GM12878 (cell line): ENCODE measurements around the gene TUBB. TPM values are rescaled to one million over a fixed set of nuclear protein-coding genes. Genes with fewer than 3 reads are reported as not detected.

Source experiments
- ATAC-seq: fragments of 200-7000 bp; cut with Tn5 transposase; 3 replicates; pipeline ENCODE4 v1.9.1; 2020; ENCODE audit warnings: mild to moderate bottlenecking, moderate library complexity
- BruUV-seq: library from RNA; stranded (reverse); fragments of 400-500 nt; replicated peaks from 2 replicates; lab custom pipeline; 2021; lab: Mats Ljungman, UMichigan
- CTCF ChIA-PET: fragments of 300-600 bp; sonication (Branson Sonifier 250); formaldehyde crosslinking; extraction: SDS; loops from one replicate; lab custom pipeline; 2021; ENCODE audit warnings: inconsistent platforms; lab: Yijun Ruan, JAX
- POLR2A ChIA-PET: fragments of 350-600 bp; formaldehyde crosslinking; extraction: SDS; loops from one replicate; lab custom pipeline; 2021; ENCODE audit warnings: inconsistent platforms; lab: Charles Lee
- RAD21 ChIA-PET: fragments of 300-600 bp; sonication (Branson Sonifier 250); formaldehyde crosslinking; loops from one replicate; lab custom pipeline; 2023; ENCODE audit warnings: antibody characterized with exemption; ENCODE audit not compliant: unreplicated experiment; lab: Charles Lee
- SMC1A ChIA-PET: fragments of 300-600 bp; sonication (Branson Sonifier 250); formaldehyde crosslinking; loops from one replicate; lab custom pipeline; 2023; ENCODE audit not compliant: unreplicated experiment, uncharacterized antibody; lab: Charles Lee
- DNase-seq: peaks from one replicate; pipeline ENCODE4 v3.0.0-alpha.2; 2011; ENCODE audit warnings: low read depth, low spot score
- FAIRE-seq: peaks from 3 replicates; lab custom pipeline; 2011; peaks lifted over from hg19 to GRCh38; lab: Jason Lieb, UNC
- H2AFZ ChIP-seq: 2 replicates; pipeline ENCODE4 v1.6.0; 2011; ENCODE audit warnings: low read depth, low read length, control low read depth; ENCODE audit not compliant: control insufficient read depth
- H3K27ac ChIP-seq: 2 replicates; pipeline ENCODE4 v1.5.1; 2011; ENCODE audit warnings: control low read depth; ENCODE audit not compliant: control insufficient read depth, insufficient read depth
- H3K27me3 ChIP-seq, 2 experiments: replicated peaks in 1 of 2; 2 replicates each; pipeline versions ENCODE4 v1.6.0 to v1.6.1; 2011; ENCODE audit warnings: low read length in 1 of 2; ENCODE audit not compliant: control insufficient read depth in 2 of 2, insufficient read depth in 2 of 2
- H3K36me3 ChIP-seq, 2 experiments: 2 replicates each; pipeline ENCODE4 v1.5.1; 2011; ENCODE audit warnings: low read length in 1 of 2; ENCODE audit not compliant: control insufficient read depth in 2 of 2, insufficient read depth in 2 of 2
- H3K4me1 ChIP-seq: 2 replicates; pipeline ENCODE4 v1.6.1; 2011; ENCODE audit warnings: mild to moderate bottlenecking, low read length, moderate library complexity, mixed read lengths; ENCODE audit not compliant: control insufficient read depth, insufficient read depth
- H3K4me2 ChIP-seq: 2 replicates; pipeline ENCODE4 v1.6.0; 2011; ENCODE audit warnings: control low read depth; ENCODE audit not compliant: control insufficient read depth, insufficient read depth
- H3K4me3 ChIP-seq: fragments of 200-600 bp; sonication (generic); 2 replicates; pipeline ENCODE4 v1.5.1; 2016
- H3K79me2 ChIP-seq: 2 replicates; pipeline ENCODE4 v1.6.0; 2011; ENCODE audit warnings: low read length; ENCODE audit not compliant: control insufficient read depth, insufficient read depth
- H3K9ac ChIP-seq: 2 replicates; pipeline ENCODE4 v1.8.0; 2011; ENCODE audit warnings: low read length, control low read depth, mixed read lengths; ENCODE audit not compliant: control insufficient read depth, insufficient read depth
- H3K9me3 ChIP-seq: replicated peaks from 3 replicates; pipeline ENCODE4 v1.5.1; 2011; ENCODE audit warnings: mild to moderate bottlenecking, low read length; ENCODE audit not compliant: control insufficient read depth, insufficient read depth
- H4K20me1 ChIP-seq: 2 replicates; pipeline ENCODE4 v1.6.0; 2011; ENCODE audit not compliant: control insufficient read depth, insufficient read depth
- BACH1 ChIP-seq: fragments of 450-650 bp; IDR thresholded peaks from 2 replicates; pipeline ENCODE4 v1.6.1; 2017; ENCODE audit warnings: mild to moderate bottlenecking, borderline replicate concordance
- CBX3 ChIP-seq: fragments of 200-600 bp; sonication (generic); IDR thresholded peaks from 2 replicates; pipeline ENCODE4 v1.6.1; 2016; ENCODE audit warnings: low read depth, borderline replicate concordance
- ESRRA ChIP-seq: IDR thresholded peaks from 2 replicates; pipeline ENCODE4 v1.6.1; 2012; ENCODE audit warnings: mild to moderate bottlenecking, low read length, improper control_type of control experiment
- FOXK2 ChIP-seq: fragments of 450-650 bp; IDR thresholded peaks from 2 replicates; pipeline ENCODE4 v1.6.1; 2017; ENCODE audit warnings: mild to moderate bottlenecking, moderate library complexity
- HDAC6 ChIP-seq: fragments of 200-600 bp; sonication (generic); IDR thresholded peaks from one replicate; pipeline ENCODE4 v1.8.0; 2017; ENCODE audit warnings: antibody characterized with exemption; ENCODE audit not compliant: unreplicated experiment
- IRF4 ChIP-seq: IDR thresholded peaks from 2 replicates; pipeline ENCODE4 v1.6.1; 2011; ENCODE audit warnings: low read depth, low read length
- KDM1A ChIP-seq: fragments of 200-600 bp; sonication (generic); IDR thresholded peaks from 2 replicates; pipeline ENCODE4 v1.6.1; 2016; ENCODE audit warnings: borderline replicate concordance
- MYB ChIP-seq: fragments of 150-350 bp; IDR thresholded peaks from 2 replicates; pipeline ENCODE4 v1.6.1; 2014; ENCODE audit warnings: mild to moderate bottlenecking, low read depth, low read length, borderline replicate concordance
- NR2C1 ChIP-seq: fragments of 450-650 bp; IDR thresholded peaks from 2 replicates; pipeline ENCODE4 v1.6.1; 2017; ENCODE audit warnings: antibody characterized with exemption, mild to moderate bottlenecking, moderate library complexity
- POU2F2 ChIP-seq: IDR thresholded peaks from 3 replicates; pipeline ENCODE4 v1.6.1; 2011; ENCODE audit warnings: low read depth, mild to moderate bottlenecking, low read length, borderline replicate concordance
- RUNX3 ChIP-seq: IDR thresholded peaks from 2 replicates; pipeline ENCODE4 v1.6.1; 2012; ENCODE audit warnings: low read length, inconsistent platforms
- SIN3A ChIP-seq: IDR thresholded peaks from 2 replicates; pipeline ENCODE4 v1.6.1; 2012; ENCODE audit warnings: low read depth, low read length, improper control_type of control experiment
- SMAD5 ChIP-seq: IDR thresholded peaks from 2 replicates; pipeline ENCODE4 v1.6.1; 2016; ENCODE audit warnings: antibody characterized with exemption, low read depth
- ZNF24 ChIP-seq: fragments of 450-650 bp; IDR thresholded peaks from 2 replicates; pipeline ENCODE4 v1.6.1; 2017; ENCODE audit warnings: antibody characterized with exemption, mild to moderate bottlenecking
- ZNF274 ChIP-seq: IDR thresholded peaks from one replicate; pipeline ENCODE4 v1.8.0; 2011; ENCODE audit not compliant: insufficient read length, insufficient read depth
- ZNF384 ChIP-seq: IDR thresholded peaks from 2 replicates; pipeline ENCODE4 v1.6.1; 2012; ENCODE audit warnings: low read depth, mild to moderate bottlenecking, low read length, improper control_type of control experiment, borderline replicate concordance
- WGBS: methylation state at CpG from one replicate; pipeline ENCODE4 v1.1.6; 2016; ENCODE audit warnings: low lambda C conversion rate; ENCODE audit not compliant: insufficient replicate concordance, insufficient coverage; ENCODE audit errors: missing lambda C conversion rate; 5-methylcytosine and 5-hydroxymethylcytosine counted together
- in situ Hi-C: fragments of 300-500 bp; cut with MboI; formaldehyde crosslinking; loops from 9 replicates; pipeline ENCODE4 v1.14.3; 2018; ENCODE audit warnings: mixed read lengths
- intact Hi-C: fragments of 100-400 bp; cut with micrococcal nuclease; formaldehyde crosslinking; loops from one replicate; pipeline ENCODE4 v1.14.2; 2022; ENCODE audit not compliant: unreplicated experiment
- polyA plus RNA-seq, 11 experiments: library from polyadenylated mRNA; depleted of rRNA in 4 of 11; unstranded in 6 of 11; stranded (reverse) in 5 of 11; fragments of >200 nt; fragmentation: Nextera tagmentation in 4 of 11; fragmentation: Illumina TruSeq in 1 of 11; extraction: Ambion mirVana in 4 of 11; extraction: Trizol in 1 of 11; gene quantifications; 1 replicate in 1 of 11; 2 replicates in 10 of 11; pipeline versions ENCODE4 v1.2.1 to v1.2.3, GENCODE V29; 2011 to 2016; ENCODE audit warnings: inconsistent platforms in 2 of 11, missing spikeins in 2 of 11, low read depth in 1 of 11
- total RNA-seq, 4 experiments: library from RNA; depleted of rRNA in 3 of 4; stranded (reverse); fragments of >200 nt in 3 of 4; fragmentation: Illumina TruSeq in 1 of 4; extraction: Trizol in 1 of 4; gene quantifications; 2 replicates each; pipeline versions ENCODE4 v1.2.1 to v1.2.3, GENCODE V29; 2013 to 2021
- TF ChIP-seq, protein P1 (sequence below): IDR thresholded peaks from 2 replicates; pipeline ENCODE4 v1.6.1; 2012; ENCODE audit warnings: low read length, inconsistent platforms

Gene TUBB
- total and polyA plus RNA-seq, 10 of the 15 experiments (the other 5 are each of a cell fraction or from before 2014, with no cell fraction given): 1,039 to 3,052 (median 1,656) TPM

- peaks cover 11% of the 10 kb centered on the region for H3K79me2 ChIP-seq
- BruUV-seq: no TSS peak
- RAD21 ChIA-PET: interaction anchor here (1.5 to 2.3 kb wide), 4 partner anchors 11 to 166 kb away, joined by 4 to 8 read pairs (median 6); partner anchors contain the start of gene VARS2
- H3K27me3 ChIP-seq: no peaks in the 10 kb centered on the region
- CTCF ChIA-PET: interaction anchor here (1.2 to 3.0 kb wide), 6 partner anchors 10 to 79 kb away, joined by 3 to 18 read pairs (median 9); no protein-coding TSS in a partner anchor
- no peaks in the 10 kb centered on the region; a peak in 1 of 4 replicates for H3K36me3 ChIP-seq
- no peak overlapping the region for H3K9ac ChIP-seq
- H3K27ac ChIP-seq: no peak overlapping the region
- H3K4me2 ChIP-seq: no peak overlapping the region
- H3K4me3 ChIP-seq: no peak overlapping the region
- intact Hi-C loops (no loop called here), in situ Hi-C loops (no loop called here)
- WGBS: 91% methylated on average over 6 of the region's 6 CpGs
- SMC1A ChIA-PET: interaction anchor here (2.0 to 2.6 kb wide), 5 partner anchors 7 to 73 kb away, joined by 7 to 16 read pairs (median 11); no protein-coding TSS in a partner anchor
- H3K9me3 ChIP-seq: no peaks in the 10 kb centered on the region
- H2AFZ ChIP-seq: no peak overlapping the region
- no peak for TF ChIP-seq CBX3
- no peak for TF ChIP-seq ZNF24
- no peak for TF ChIP-seq MYB
- TF ChIP-seq SIN3A: no peak
- TF ChIP-seq KDM1A: no peak
- TF ChIP-seq ZNF384: no peak
- no peak for TF ChIP-seq POU2F2
- TF ChIP-seq BACH1: no peak
- no peak for TF ChIP-seq ESRRA
- TF ChIP-seq, protein P1, sequence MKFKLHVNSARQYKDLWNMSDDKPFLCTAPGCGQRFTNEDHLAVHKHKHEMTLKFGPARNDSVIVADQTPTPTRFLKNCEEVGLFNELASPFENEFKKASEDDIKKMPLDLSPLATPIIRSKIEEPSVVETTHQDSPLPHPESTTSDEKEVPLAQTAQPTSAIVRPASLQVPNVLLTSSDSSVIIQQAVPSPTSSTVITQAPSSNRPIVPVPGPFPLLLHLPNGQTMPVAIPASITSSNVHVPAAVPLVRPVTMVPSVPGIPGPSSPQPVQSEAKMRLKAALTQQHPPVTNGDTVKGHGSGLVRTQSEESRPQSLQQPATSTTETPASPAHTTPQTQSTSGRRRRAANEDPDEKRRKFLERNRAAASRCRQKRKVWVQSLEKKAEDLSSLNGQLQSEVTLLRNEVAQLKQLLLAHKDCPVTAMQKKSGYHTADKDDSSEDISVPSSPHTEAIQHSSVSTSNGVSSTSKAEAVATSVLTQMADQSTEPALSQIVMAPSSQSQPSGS: no peak
- no peak for TF ChIP-seq NR2C1
- TF ChIP-seq IRF4: no peak
- TF ChIP-seq RUNX3: no peak
- TF ChIP-seq FOXK2: no peak
- TF ChIP-seq ZNF274: no peak
- no peak for TF ChIP-seq HDAC6
- TF ChIP-seq SMAD5: no peak
- no peak for DNase-seq
- no peaks in the 10 kb centered on the region for H4K20me1 ChIP-seq
- peaks cover 6% of the 10 kb centered on the region for H3K4me1 ChIP-seq
- ATAC-seq: no peak
- FAIRE-seq: no peak
- POLR2A ChIA-PET: interaction anchor here (1.3 to 2.9 kb wide), 3 partner anchors 8 to 69 kb away, joined by 4 to 21 read pairs (median 6); no protein-coding TSS in a partner anchor
Observed at GRCh38 chr6:30747902-30748769, 28.0 kb downstream of the TUBB start.
